K562 (cell line): ENCODE measurements around the gene MDM4. TPM values are rescaled to one million over a fixed set of nuclear protein-coding genes. Genes with fewer than 3 reads are reported as not detected.

Source experiments
- ATAC-seq: fragments of 200-7000 bp; cut with Tn5 transposase; 3 replicates; pipeline ENCODE4 v1.9.1; 2020; ENCODE audit warnings: moderate library complexity
- BruUV-seq: library from RNA; stranded (reverse); fragments of 400-500 nt; replicated peaks from 2 replicates; lab custom pipeline; 2021; lab: Mats Ljungman, UMichigan
- CTCF ChIA-PET: fragments of 300-600 bp; formaldehyde crosslinking; extraction: SDS; loops from one replicate; lab custom pipeline; 2021; ENCODE audit warnings: low intra/inter-chr PET ratio; lab: Yijun Ruan, JAX
- POLR2A ChIA-PET: fragments of 300-600, 350-650 bp; sonication (Branson Sonifier 250); formaldehyde crosslinking; extraction: SDS; loops from one replicate; lab custom pipeline; 2021; ENCODE audit warnings: antibody characterized with exemption, inconsistent platforms; lab: Yijun Ruan, JAX
- DNase-seq, 4 experiments: peaks; one replicate each; pipeline versions ENCODE4 v3.0.0 to v3.0.0-alpha.2; 2011 to 2018; ENCODE audit warnings: low spot score in 3 of 4, mixed read lengths in 3 of 4; ENCODE audit errors: extremely low read depth in 1 of 4
- FAIRE-seq: peaks from 2 replicates; lab custom pipeline; 2011; peaks lifted over from hg19 to GRCh38; lab: Jason Lieb, UNC
- H2AFZ ChIP-seq: 2 replicates; pipeline ENCODE4 v1.6.0; 2011; ENCODE audit warnings: low read depth, low read length, control low read depth, inconsistent platforms
- H3K27ac ChIP-seq: fragments of 200-600 bp; 3 replicates; pipeline ENCODE4 v1.8.0; 2011; ENCODE audit warnings: low read depth, mild to moderate bottlenecking, control low read depth, inconsistent platforms, low read length, moderate library complexity, mixed read lengths; ENCODE audit errors: extremely low read depth
- H3K27me3 ChIP-seq, 2 experiments: fragments of 300-600 bp in 1 of 2; 2 replicates in 1 of 2; 3 replicates in 1 of 2; pipeline versions ENCODE4 v1.6.0 to v1.8.0; 2011; ENCODE audit warnings: inconsistent platforms in 2 of 2, low read length in 2 of 2, mild to moderate bottlenecking in 1 of 2, mixed read lengths in 1 of 2, moderate library complexity in 1 of 2; ENCODE audit not compliant: control insufficient read depth in 2 of 2, insufficient read depth in 2 of 2
- H3K36me3 ChIP-seq: fragments of 300-600 bp; 3 replicates; pipeline ENCODE4 v1.8.0; 2011; ENCODE audit warnings: mild to moderate bottlenecking, low read length, inconsistent platforms; ENCODE audit not compliant: control insufficient read depth, insufficient read depth
- H3K4me1 ChIP-seq, 2 experiments: fragments of 200-600 bp in 1 of 2; replicated peaks in 1 of 2; 2 replicates in 1 of 2; 3 replicates in 1 of 2; pipeline versions ENCODE4 v1.5.1 to v1.8.0; 2011; ENCODE audit warnings: inconsistent platforms in 2 of 2, low read length in 2 of 2, mild to moderate bottlenecking in 1 of 2, mixed read lengths in 1 of 2, moderate library complexity in 1 of 2; ENCODE audit not compliant: control insufficient read depth in 2 of 2, insufficient read depth in 2 of 2
- H3K4me2 ChIP-seq: 2 replicates; pipeline ENCODE4 v1.6.1; 2011; ENCODE audit warnings: low read length, control low read depth, inconsistent platforms, mixed read lengths; ENCODE audit not compliant: insufficient read depth
- H3K4me3 ChIP-seq: fragments of 200-600 bp; sonication (generic), shearing (Covaris generic); 2 replicates; pipeline ENCODE4 v1.5.1; 2016; ENCODE audit warnings: control low read depth, inconsistent platforms
- H3K79me2 ChIP-seq: fragments of 200-600 bp; 3 replicates; pipeline ENCODE4 v1.8.0; 2011; ENCODE audit warnings: low read length, inconsistent platforms; ENCODE audit not compliant: control insufficient read depth, insufficient read depth
- H3K9ac ChIP-seq, 2 experiments: 2 replicates each; pipeline versions ENCODE4 v1.6.0 to v1.6.1; 2011; ENCODE audit warnings: low read depth in 2 of 2, low read length in 2 of 2, control low read depth in 1 of 2, inconsistent platforms in 1 of 2, mild to moderate bottlenecking in 1 of 2, mixed read lengths in 1 of 2; ENCODE audit not compliant: insufficient read depth in 1 of 2
- H3K9me1 ChIP-seq: one replicate; pipeline ENCODE4 v1.6.0; 2011; ENCODE audit warnings: inconsistent platforms, mild to moderate bottlenecking, low read length, moderate library complexity; ENCODE audit not compliant: control insufficient read depth, insufficient read depth
- H3K9me3 ChIP-seq: replicated peaks from 2 replicates; pipeline ENCODE4 v1.5.1; 2011; ENCODE audit warnings: low read depth, low read length, inconsistent platforms; ENCODE audit not compliant: control insufficient read depth, insufficient read depth
- H4K20me1 ChIP-seq: replicated peaks from 2 replicates; pipeline ENCODE4 v1.6.1; 2011; ENCODE audit warnings: low read length, inconsistent platforms, mixed read lengths; ENCODE audit not compliant: control insufficient read depth, insufficient read depth
- CHD2 ChIP-seq: IDR thresholded peaks from 2 replicates; pipeline ENCODE4 v1.6.1; 2011; ENCODE audit warnings: low read depth, low read length
- NUFIP1 ChIP-seq: fragments of 450-650 bp; IDR thresholded peaks from 2 replicates; pipeline ENCODE4 v1.6.1; 2018; ENCODE audit not compliant: partially characterized antibody
- PHF8 ChIP-seq: fragments of 200-600 bp; sonication (generic); IDR thresholded peaks from 2 replicates; pipeline ENCODE4 v1.6.1; 2012; ENCODE audit warnings: mixed run types, mild to moderate bottlenecking, inconsistent platforms, low read length, moderate library complexity, borderline replicate concordance
- TCFL5 ChIP-seq: fragments of 250-450 bp; sonication (Bioruptor Pico); conservative IDR thresholded peaks from 2 replicates; pipeline ENCODE4 v1.6.1; 2021; ENCODE audit warnings: mild to moderate bottlenecking, moderate library complexity, matching md5 sums
- ZNF274 ChIP-seq: IDR thresholded peaks from 2 replicates; pipeline ENCODE4 v1.6.1; 2011; ENCODE audit warnings: low read depth, mild to moderate bottlenecking, low read length, moderate library complexity, borderline replicate concordance
- WGBS: fragments of 100-300 bp; shearing (Covaris generic); methylation state at CpG from one replicate; pipeline ENCODE4 v1.1.6; 2016; ENCODE audit warnings: low coverage, mixed read lengths; ENCODE audit not compliant: insufficient coverage; ENCODE audit errors: missing lambda C conversion rate; 5-methylcytosine and 5-hydroxymethylcytosine counted together
- in situ Hi-C: fragments of 300-500 bp; cut with MboI; formaldehyde crosslinking; loops from 4 replicates; pipeline ENCODE4 v1.15.0; 2018; ENCODE audit warnings: inconsistent platforms, mixed read lengths
- intact Hi-C: fragments of 100-400 bp; cut with micrococcal nuclease; formaldehyde crosslinking; loops from 2 replicates; pipeline ENCODE4 v1.14.2; 2022
- polyA plus RNA-seq, 8 experiments: library from polyadenylated mRNA; depleted of rRNA in 4 of 8; stranded (reverse) in 5 of 8; unstranded in 3 of 8; fragments of >200 nt; fragmentation: Nextera tagmentation in 2 of 8; fragmentation: Illumina TruSeq in 1 of 8; extraction: Ambion mirVana in 2 of 8; extraction: Trizol in 1 of 8; gene quantifications; 2 replicates each; pipeline versions ENCODE4 v1.2.1 to v1.2.3, GENCODE V29; 2011 to 2014; ENCODE audit warnings: inconsistent platforms in 1 of 8, missing spikeins in 1 of 8
- total RNA-seq, 7 experiments: library from RNA; depleted of rRNA in 6 of 7; stranded (reverse); fragments of >200 nt in 6 of 7; fragmentation: Illumina TruSeq in 2 of 7; extraction: Trizol in 2 of 7; gene quantifications; 2 replicates each; pipeline versions ENCODE4 v1.2.1 to v1.2.3, GENCODE V29; 2011 to 2021; ENCODE audit warnings: low replicate concordance in 1 of 7
- TF ChIP-seq, protein P1 (sequence below): fragments of 250-450 bp; sonication (Bioruptor Pico); IDR thresholded peaks from 2 replicates; pipeline ENCODE4 v1.8.0; 2022; ENCODE audit warnings: moderate library complexity, mild to moderate bottlenecking, inconsistent platforms

Gene MDM4
- total and polyA plus RNA-seq, 9 of the 15 experiments (the other 6 are each of a cell fraction or from before 2014, with no cell fraction given): 3.3 to 61.7 (median 21.2) TPM

DNA sequence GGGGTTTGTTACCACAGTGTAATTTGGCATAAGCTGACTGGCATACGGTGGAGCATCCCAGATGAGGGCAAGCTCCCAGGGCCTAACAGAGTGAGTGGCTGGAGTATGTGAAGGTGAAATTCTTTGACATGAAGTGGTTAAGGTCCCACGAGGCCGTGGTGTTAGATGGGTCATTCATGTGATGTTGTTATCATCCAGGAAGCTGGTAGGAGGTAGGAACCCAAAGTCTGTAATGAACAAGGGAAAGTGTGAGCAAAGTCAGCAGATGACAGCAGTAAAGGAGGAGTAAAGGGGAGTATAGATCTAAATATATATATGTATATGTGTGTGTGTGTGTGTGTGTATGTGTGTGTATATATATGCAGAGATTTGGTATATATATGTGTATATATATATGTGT is 47.6 kb downstream of the MDM4 start:
- H3K36me3 ChIP-seq: peaks cover 2% of the 10 kb centered on the region; the same call in 1 of the 3 replicates
- no peaks in the 10 kb centered on the region for H3K9me3 ChIP-seq
- BruUV-seq: no TSS peak
- DNase-seq: no peak
- no peaks in the 10 kb centered on the region for H3K79me2 ChIP-seq
- no peak for FAIRE-seq
- H3K9me1 ChIP-seq: no peaks in the 10 kb centered on the region
- H3K4me2 ChIP-seq: no peak overlapping the region
- ATAC-seq: no peak
- TF ChIP-seq, protein P1, sequence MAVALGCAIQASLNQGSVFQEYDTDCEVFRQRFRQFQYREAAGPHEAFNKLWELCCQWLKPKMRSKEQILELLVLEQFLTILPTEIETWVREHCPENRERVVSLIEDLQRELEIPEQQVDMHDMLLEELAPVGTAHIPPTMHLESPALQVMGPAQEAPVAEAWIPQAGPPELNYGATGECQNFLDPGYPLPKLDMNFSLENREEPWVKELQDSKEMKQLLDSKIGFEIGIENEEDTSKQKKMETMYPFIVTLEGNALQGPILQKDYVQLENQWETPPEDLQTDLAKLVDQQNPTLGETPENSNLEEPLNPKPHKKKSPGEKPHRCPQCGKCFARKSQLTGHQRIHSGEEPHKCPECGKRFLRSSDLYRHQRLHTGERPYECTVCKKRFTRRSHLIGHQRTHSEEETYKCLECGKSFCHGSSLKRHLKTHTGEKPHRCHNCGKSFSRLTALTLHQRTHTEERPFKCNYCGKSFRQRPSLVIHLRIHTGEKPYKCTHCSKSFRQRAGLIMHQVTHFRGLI (CRISPR knock-in tag): no peak
- TF ChIP-seq CHD2 (no peak), TCFL5 (CRISPR knock-in tag) (no peak), NUFIP1 (no peak), ZNF274 (no peak), PHF8 (no peak)
- H3K27ac ChIP-seq: no peak overlapping the region
- CTCF ChIA-PET: no interaction called here
- no peak overlapping the region for H3K9ac ChIP-seq
- intact Hi-C loops (loop anchor here (2.0 to 10.0 kb wide), 2 partner anchors 57 to 381 kb away; no protein-coding TSS in a partner anchor), in situ Hi-C loops (no loop called here)
- H3K4me1 ChIP-seq: peaks cover 12 to 16% of the 10 kb centered on the region in 2 experiments; a peak in 4 of 5 replicates
- 48% methylated on average over 3 of the region's 3 CpGs for WGBS
- H4K20me1 ChIP-seq: no peaks in the 10 kb centered on the region
- H3K4me3 ChIP-seq: no peak overlapping the region
- H2AFZ ChIP-seq: no peak overlapping the region
- POLR2A ChIA-PET: interaction anchor here (1.0 kb wide), 1 partner anchor 61 kb away, joined by 3 read pairs; no protein-coding TSS in a partner anchor
- no peaks in the 10 kb centered on the region for H3K27me3 ChIP-seq
